Midbrain (tissue), 1 donor: ENCODE measurements around the gene OVAAL.

ENCODE experiments used
- DNase-seq: peaks from one replicate; lab custom pipeline; 2025; lab: John Stamatoyannopoulos, UW

The OVAAL gene

DNA sequence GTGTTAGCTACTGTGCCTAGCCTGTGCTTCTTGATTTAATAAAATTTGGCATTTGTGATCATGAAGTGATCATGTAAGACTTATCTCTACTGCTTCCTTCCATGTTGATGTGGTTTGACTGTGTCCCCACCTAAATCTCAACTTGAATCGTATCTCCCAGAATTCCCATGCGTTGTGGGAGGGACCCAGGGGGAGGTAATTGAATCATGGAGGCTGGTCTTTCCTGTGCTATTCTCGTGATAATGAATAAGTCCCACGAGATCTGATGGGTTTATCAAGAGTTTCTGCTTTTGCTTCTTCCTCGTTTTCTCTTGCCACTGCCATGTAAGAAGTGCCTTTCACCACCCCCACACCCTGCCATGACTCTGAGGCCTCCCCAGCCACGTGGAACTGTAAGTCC lies at the start of gene OVAAL:
OVAAL (plus strand) TSS at position 301 of the 400 bp plus-strand sequence.
- no peak for DNase-seq

DNA sequence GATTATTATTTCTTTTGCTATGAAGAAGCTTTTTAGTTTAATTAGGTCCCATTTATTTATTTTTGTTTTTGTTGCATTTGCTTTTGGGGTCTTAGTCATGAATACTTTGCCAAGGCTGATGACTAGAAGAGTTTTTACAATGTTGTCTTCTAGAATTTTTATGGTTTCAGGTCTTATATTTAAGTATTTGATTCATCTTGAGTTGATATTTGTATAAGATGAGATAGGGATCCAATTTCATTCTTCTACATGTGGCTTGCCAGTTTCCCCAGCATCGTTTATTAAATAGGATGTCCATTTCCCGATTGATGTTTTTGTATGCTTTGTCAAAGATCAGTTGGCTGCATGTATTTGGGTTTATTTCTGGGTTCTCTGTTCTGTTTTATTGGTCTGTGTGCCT lies 47.9 kb upstream of the OVAAL start:
- no peak for DNase-seq

DNA sequence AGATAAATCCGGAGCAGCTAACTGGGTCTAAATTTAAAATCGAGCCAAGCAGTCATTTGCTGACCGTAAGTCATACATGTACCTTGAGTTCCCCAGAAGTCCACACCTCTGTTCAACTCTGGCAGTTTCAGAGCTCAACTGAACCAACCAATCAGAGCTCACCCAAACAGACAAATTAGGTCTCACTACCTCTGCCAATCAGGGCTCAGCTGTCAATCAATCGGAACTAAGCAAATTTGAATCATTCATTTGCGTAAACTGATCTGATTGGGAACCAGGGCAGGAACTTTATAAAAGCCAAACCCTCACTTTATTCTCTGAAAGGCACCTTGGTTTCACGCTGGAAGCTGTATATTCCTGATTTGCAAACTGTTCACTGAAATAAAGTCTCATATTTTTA lies 45.2 kb upstream of the OVAAL start:
- no peak for DNase-seq

DNA sequence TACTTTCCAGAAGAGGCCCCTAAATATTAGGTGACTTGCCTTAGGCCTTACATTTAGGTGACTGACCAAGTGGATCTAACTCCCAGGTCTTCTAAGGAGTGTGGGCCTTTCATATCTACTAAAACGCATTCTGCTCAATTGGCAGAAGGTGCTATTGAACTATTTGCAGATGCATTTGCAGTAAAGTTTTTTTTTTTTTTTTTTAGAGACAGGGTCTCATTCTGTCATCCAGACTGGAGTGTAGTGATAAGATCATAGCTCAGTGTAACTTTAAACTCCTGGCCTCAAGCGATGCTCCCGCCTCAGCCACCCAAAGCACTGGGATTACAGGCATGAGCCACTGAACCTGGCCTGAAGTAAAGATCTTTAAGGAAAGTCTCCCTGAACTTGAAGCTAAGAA lies 43.4 kb upstream of the OVAAL start:
- DNase-seq, result no peak

DNA sequence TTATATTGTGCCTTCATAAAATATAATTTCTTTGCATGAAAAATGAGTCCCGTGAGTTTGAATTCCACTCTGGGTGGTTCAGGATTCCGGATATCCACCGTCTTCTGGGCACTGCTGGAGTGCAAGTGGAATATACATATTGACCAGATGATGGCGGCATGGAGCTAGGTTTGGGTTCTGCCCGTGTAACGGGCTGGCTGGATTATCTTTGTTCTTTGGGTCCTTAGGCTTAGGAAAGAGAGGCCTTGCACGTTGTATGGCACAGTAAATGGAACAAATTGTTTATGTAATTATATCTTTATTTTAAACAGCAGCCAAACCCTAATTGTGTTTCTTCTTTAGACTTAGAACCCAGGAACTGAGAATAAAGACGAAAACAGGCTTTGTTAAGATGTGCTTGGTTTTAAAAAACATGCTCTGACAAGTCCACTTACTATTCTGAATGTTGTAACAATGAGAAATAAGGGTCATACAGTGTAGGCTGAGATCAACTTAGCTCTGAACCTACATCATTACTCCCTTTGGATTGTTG lies 42.8 kb upstream of the OVAAL start:
- peak; percentile 83 for DNase-seq

DNA sequence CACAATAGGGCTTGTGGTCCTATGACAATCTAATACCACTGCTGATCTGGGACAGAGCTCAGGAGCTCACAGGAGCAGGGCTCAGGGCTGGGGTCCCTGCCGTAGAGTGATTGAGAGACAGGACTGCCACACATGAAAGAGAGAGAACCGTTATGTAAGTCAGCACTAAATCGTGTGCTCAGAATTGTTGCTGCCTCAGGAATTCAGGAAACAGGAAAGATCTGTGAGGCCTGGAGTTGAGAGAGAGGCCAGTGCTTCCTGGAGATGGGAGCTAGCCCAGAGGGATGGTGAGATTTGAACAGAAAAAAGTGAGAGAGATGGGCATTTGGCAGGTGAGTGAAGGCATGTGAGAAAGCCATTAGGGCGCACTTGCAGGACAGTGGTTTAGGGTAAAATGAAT lies 38.9 kb upstream of the OVAAL start:
- DNase-seq, result no peak

DNA sequence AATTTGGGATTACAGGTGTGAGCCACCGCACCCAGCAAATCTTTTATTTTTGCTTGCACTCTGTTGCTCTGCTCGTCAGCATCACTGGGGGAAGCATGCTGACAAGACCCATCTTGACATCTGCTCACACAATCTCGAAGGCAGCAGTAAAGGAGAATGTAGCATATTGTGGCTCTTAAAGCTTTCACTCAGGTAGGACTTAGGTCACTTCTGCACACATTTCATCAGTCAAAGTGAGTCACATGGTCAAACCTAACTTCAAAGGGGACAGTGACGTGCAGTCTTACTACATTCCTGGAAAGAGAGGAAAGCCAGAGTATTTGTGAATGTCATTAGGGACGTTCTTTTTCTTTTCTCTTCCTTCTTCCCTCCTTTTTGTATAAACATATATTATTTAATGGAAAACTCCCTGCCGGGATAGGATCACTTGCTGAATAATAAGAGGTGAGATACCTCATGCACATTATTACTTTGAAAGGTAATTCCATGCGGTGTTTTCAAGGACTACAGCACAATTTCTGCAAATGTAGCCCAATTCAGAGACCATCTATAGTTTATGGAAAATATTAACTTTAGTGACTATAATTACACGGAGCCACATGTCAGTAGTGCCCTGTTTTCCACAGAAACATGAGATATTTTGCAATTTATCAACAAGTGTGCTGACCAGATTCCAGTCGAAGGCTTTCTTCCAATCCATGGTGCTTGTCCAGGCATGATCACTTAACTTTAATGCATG lies 37.1 kb upstream of the OVAAL start:
- DNase-seq, result no peak

DNA sequence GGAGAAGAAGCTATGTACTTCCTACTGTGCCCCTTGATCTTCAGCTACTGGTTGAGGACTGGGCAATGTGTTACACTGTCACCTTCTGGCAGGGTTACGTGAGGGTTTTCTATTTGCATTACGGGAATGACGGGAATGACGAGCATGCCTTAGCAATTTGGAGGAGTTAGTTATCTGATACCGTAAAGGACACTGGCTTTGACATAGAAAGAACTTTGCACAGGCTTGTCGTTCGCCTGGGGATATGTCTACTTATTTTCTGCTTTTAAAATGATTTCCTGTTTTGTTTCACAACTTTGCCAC lies 36.6 kb upstream of the OVAAL start:
- no peak for DNase-seq

DNA sequence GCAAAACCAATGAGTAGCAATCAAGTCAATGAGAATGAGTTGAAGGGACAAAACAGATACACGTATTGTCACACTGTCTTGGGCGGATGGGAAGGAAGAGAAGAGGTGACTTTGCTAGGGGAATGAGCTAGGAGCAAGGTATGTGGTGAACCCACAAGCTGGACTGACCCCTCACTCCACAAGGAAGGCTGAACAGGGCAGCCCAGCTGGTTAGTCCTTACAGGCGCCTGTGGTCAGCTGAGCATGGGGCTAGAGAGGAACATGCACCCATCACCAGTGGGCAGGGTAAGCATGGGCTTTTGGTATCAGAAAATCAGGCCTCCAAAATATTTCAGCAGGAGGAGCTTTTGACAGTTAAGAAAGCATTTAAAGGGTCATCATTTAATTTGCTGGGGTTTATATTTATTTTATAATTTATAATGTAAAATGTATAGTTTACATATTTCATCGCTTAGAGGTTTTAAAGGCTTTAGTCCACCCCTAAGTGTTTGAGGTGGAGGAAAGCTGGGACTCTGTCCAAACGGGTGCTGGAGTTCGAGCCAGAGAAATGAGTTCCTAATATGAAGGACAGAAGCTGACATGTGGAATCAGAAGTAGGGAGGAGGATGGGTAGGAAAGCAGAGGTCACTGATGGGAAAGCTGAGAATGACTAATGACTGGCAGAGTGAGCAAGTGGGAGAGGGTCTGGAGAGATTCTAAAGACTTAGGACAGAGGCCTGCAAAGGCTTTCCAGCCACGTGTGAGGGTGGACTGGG lies 34.4 kb upstream of the OVAAL start:
- no peak for DNase-seq

DNA sequence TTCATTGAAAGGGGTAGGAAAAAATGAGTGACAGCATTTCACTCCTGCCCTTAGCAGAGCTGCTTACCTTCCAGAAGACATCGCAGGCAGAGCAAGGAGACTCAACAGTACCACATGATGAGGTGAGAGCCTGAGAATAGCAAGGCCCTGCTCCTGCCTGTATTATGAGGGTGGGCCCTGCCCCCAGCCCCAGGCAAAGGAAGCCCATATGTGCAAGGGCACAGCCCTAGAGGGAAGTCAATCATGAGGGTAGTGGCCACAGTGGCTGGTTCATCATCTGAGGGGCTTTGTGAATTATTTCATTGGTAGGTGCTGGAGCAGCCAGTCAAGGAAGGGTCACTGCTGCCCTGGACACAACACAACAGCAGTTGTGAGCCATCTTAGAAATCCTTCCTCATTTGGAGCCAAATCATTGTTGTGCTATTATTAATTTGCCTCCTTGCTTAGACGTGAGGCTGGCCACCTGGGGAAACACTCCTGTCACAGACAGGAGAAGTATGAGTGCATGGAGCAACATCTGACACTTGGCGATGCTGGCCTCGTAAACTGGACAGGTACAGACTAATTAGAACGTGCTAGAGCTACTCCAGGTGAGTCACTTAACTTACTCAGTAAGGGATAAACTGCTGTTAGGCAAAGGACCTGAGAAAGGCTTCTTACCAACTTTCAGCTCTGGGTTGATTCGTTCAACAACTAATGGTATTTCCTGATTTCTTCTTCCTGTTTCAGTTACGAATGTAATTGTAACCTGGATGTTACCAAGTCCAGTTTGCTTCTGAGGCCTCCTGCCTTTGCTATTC lies 33.6 kb upstream of the OVAAL start:
- no peak for DNase-seq

DNA sequence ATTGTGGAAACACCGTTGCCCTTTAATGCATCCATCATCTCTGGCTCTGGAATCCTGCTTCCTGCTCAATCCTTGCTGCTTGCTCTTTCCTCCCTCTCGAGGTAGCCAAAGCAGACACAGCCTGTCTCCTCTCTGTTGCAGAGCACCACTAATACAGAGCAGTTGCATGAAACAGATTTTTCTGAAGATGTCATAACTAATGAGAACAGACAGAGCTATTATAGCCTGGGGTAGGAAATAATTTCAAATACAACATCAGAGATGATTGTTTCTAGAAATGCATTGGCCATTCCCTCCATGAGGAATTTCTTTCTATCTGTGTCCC lies 33.1 kb upstream of the OVAAL start:
- DNase-seq, result no peak

DNA sequence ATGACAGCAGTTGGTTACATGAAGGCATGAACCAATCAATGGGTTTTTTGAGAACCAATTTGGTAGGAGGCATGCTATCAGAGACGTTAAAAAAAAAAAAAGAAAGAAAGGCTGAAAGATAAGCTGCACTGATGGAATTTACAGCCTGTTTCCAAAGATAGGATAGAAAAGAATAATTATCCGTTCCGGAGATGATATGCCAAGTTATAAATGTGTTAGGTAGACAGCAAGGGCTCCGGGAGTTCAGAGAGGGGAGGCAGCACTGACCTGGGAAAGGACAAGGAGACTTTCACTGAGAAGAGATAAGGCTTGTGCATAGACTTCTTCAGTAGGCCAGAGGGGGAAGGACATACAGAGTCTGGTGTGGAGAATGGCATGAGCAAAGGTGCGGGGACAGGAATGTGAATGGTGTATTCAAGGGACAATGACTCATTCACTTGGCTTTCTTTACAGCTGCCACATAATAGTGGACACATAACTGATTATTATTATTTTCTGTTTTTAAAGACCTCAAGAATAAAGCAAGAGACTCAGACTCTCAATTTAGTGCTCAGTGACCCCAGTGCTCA lies 31.6 kb upstream of the OVAAL start:
- DNase-seq, result no peak

DNA sequence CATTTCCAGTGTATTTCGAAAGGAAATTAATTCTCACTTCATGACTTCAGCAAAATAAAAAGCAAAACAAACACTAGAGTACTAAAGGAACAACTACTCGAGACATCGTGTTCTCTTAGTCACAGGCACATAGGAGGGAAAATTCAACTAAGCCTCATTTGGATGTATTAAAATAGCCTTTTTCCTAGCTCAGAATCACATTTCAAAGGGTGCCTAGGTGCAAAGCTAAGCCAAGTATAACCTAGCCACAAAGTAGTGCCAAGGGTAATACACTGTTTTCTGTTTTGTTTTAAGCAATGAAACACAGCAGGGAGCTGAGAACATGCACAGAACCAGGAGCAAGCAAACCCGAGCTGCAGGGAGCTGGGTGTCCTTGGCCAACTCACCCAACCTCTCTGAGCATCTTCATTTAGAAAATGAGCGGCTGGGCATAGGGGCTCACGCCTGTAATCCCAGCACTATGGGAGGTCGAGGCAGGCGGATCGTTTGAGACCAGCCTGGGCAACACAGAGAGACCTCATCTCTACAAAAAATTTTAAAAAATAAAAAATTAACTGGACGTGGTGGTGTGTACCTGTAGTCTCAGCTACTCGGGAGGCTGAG lies 29.8 kb upstream of the OVAAL start:
- DNase-seq, result no peak

DNA sequence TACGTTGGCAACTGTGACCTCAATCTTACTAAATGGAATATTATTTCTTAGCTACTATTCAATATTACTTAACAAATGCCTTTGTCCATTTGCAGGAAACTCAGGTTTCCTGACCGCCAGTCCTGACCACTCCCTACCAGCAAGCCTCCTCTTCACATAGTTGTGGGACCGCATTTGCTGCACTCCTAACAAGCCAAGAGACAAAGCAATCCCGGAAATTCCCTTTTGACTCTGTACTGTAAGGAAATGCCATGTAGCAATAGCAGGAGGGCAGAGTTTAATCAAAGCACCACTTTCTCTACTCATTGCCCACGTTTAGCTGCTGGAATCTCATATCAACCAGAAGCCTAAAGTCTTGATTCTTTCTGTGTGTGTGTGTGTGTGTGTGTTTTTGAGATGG lies 28.3 kb upstream of the OVAAL start:
- DNase-seq, result no peak

DNA sequence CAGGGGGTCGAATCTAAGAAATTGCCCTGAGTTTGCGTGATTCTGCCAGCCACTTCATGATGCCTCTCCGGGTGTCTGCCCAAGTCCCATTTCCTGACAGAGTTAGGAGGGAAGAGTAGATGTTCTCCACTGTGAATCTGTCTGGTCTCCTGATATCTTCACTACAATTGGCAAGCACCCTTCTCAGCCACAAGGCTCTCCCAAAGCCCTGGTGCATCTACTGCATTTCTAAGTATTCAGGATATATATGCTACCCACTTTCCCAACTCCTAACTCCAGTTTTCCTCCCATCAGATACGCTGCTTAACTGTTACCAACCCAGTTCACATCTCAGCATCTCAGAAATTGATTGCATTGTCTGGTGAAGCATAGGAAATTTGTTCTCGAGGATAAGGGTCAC lies 25.9 kb upstream of the OVAAL start:
- no peak for DNase-seq

DNA sequence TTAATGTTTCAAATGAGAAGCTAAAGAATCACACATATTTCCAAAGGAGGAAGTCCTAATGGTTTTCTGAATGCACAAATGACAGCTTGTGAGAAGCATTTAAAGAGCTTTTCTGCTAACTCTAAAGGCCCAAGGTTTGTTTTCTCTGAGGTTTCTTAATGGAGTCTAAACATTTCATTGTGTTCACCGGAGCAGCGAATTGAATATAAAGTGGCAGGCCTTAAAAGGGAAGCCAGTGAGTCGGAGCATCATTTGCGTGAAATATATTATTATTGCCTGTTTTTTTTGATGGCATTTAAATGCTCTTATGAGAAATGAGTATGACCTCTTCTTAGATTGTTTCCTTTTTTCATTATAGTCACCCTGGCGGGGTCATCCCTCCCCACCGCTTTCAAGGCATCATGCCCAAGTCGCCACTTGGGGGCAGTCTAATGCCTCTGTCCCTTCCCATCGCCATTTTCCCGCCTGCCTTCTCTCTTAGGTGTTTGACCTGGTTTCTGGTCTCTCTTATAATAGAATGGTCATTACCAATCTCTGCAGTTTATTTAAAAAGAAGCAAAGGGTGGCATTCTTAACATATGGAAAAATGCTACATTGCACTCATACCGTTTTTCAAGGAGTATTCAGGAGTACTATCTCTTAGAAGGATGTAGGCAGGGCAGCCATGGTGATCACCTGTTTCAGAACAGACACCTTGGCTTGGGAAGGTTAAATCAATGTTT lies 25.3 kb upstream of the OVAAL start:
- DNase-seq, result peak; percentile 79

DNA sequence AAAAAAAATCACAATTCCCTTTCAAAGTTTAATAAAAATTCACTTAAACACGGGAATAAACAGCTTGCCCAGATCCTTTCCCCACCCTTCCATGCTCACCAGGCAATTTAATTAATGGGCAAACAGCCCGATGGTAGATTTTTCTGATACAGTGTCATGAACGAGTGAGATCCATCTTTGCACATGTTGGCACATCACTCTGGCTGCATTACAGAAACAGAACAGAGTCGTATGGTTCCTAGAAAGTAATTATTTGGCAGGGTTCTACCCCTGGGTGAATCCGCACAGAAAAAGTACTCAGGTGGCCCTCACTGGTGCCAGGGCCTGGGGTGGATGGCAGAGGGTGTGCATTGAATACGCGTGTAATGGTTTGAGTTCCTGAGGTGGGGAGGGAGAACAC lies 24.6 kb upstream of the OVAAL start:
- DNase-seq, result no peak

DNA sequence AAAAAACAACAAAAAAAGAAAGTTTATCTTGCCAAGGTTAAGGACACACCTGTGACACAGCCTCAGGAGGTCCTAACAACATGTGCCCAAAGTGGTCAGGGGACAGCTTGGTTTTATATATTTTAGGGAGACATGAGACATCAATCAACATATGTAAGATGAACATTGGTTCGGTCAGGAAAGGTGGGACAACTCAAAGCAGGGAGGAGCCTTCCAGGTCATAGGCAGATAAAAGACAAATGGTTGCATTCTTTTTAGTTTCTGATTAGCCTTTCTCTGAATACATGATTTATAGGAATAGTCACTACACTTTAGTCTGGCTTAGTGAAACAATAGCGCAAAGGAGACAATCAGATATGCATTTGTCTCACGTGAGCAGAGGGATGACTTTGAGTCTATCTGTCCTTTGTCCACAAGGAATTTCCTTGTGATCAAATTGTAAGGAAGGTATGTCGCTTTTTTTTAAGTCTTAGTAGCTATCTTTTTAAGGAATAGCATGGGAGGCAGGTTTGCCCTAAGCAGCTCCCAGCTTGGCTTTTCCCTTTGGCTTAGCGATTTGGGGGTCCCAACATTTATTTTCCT lies 23.3 kb upstream of the OVAAL start:
- DNase-seq, result no peak

DNA sequence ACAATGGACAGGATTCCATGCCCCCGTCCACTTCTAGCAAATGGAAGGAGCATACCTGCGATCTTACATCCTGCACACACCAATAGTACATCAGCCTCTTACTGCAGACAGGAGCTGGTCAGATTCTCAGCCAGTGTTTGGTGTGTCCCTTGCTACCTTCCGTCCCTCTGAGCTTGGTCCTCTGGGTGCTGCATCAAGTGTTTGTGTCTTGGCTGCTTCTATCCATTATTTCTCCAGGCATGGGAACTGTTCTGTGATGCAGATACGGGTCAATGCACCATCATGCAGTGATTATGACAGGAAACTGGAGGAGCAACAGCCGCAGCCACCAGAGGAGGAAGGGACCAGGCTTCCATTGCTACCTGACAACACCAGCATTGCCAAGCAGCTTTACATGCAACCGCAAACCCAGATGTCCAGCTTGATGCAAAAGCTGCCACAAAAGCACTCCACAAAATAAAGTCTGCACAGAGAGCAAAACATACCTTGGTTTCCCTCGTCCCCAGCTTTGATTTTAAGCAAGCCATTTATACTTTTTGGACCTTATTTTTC lies 21.9 kb upstream of the OVAAL start:
- DNase-seq, result no peak

DNA sequence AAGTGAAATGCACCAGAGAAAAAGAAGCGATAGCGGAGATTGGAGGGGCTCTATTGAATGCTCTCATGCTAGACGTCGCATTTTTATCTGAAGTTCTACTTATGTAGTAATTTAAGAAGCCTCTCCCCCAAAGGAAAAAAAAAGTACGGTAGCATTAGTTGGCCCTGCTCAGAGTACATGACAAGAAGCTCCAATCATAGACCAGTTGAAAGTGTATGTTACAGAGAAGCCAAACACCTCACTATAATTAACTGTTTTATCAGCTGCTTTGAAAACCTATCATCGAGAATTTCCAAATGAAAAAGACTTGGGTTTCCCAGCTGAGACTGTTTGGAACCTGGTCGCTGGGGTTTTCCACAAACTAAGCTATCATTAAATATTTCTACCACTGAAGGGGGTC lies 19.6 kb upstream of the OVAAL start:
- DNase-seq, result no peak
